Measurements from ENCODE around the gene KRI1. TPM values are rescaled to one million over a fixed set of nuclear protein-coding genes. Genes with fewer than 3 reads are reported as not detected.
"Not testable (repeated sequence)": the region's sequence is repeated elsewhere in the genome, so short reads cannot be mapped to it uniquely, and the experiment has no call there.

The KRI1 gene
- total RNA-seq, 1 donor from 2014 or later, result 11.2 TPM

DNA sequence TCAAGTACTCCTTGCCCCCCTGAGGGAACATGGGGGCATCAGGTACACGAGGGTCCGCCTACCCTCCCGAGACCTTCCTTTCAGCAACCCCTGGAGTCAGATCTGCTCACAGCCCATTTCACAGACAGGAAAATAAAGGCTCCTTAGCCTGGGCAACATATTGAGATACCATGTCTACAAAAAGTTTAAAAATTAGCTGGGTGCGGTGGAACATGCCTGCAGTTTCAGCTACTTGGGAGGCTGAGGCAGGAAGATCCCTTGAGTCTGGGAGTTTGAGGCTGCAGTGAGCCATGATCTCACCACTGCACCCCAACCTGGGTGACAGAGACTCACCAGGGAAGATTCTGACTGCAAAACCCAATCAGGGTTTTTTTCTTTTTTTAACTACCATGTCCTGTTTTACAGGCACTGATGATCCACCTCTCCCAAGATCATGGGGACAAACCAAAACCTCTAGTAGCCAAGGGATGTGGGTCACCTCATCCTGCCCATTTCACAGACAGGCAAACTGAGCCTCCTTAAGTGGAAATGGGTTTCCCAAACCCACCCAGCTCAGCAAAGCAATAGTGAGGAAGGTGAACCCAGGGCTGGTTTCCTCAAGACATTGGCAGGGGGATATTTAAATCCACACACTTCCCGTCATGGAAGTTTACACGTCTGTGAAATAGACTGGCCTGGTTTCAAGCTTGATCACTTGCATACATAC lies 9.4 kb upstream of the KRI1 start:
- no peak for DNase-seq

DNA sequence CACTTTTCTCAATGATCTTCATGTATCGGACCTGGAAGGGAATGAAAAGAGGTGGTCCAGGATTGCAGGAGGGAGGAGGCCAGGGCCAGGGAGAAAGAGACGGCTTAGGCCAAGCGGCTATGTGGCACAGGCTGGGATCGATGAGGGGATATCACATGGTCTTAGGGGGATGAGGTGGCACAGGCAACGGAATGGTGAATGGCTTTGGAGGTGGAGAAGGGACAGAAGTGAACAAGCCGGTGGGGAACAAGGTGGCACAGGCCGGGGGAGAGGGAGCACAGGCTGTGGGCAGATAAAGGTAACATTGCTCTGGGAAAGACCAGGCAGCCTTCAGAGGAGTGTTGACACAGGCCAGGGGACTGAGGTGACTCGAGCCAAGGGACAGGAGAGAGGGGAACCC lies 8.7 kb upstream of the KRI1 start:
- DNase-seq, result no peak

DNA sequence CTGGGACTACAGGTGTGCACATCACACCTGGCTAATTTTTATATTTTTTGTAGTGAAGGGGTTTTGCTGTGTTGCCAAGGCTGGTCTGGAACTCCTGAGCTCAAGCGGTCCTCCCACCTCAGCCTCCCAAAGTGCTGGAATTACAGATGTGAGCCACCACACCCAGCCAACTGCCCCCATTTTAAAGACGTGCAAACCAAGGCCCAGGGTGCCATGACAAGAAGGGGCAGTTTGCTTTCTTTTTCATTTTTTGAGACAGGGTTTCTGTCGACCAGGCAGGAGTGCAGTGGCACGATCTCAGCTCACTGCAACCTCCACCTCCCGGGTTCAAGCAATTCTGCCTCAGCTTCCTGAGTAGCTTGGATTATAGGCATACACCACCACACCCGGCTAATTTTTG lies 8.0 kb upstream of the KRI1 start:
- DNase-seq, result not testable (repeated sequence)

DNA sequence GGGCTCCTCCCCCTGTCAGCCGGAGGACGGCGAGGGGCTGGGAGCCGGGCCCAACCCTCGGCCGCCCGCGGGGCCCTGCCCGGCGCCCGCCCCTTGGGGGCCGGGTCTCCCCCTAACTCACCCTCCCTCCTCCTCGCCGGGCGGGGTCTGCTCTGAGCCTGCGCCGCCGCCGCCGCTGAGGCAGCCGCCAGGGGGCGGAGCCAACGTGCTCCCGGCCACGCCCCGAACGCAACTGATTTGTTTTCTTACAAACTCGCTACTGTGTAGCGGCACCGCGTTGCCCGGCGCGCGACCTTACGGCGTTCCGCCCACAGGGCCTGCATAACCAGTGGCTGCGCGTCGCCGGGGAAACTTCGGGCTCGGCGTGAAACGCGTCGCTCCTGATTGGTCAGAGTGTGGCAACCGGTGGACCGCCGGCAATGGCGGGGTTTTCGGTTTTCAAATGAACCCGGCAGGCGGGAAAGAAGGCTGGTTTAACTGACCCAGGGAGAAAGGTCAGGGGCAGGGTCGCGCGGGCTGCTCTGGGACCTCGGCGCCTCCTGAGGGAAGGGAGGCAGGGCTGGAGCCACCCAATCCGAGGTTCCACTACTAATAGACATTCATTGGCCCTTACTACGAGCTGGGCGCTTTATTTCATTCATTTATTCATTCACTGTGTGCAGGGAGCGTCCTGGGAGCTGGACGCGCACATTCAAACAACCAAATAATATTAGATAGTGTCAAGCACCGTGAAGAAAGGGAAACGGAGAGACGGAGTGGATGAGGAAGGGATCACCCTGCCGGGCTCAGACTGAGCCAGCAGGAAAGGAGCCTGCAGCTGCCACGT lies 3.2 kb upstream of the KRI1 start, which contains the start of gene CDKN2D:
Gene CDKN2D, minus strand, starts transcription at position 154 of the 826 bp plus-strand sequence. CDS start 326 bp downstream, outside the sequence.
- peak; percentile 100 for DNase-seq

DNA sequence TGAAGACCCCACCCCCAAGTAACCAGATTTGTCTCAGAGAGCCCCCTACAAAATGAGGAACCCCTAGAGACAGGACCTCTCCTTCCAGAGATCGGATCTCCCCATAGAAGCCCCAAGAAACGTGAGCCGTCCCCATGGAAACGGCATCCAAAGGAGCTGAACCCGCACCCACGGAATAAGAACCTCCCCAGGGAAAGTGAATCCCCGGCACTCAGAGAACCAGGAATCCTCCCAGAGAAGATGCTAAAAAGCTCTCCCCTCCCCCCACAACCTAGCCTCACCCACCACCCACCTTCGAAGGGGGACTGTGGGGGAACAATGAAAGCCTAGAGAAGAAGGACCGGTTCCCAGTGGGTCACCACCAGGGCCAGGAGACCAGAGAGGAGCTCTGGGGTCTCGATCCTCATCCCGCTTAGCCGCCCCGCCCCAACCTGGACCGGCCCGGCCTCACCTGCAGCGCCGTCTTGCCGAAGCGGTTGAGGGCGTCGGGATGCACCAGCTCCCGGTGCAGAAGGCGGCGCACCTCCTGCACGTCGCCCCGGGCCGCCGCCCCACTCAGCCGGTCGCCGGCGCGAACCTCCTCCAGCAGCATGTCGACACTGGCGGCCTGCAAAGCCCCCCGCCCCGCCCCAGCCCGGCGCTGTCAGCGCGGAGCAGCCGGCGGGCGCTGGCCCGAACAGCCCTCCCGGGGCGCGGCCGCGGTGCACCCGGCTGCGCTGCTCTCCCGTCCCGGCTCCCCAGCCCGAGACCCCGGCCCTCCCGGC lies 2.4 kb upstream of the KRI1 start:
- peak; percentile 44 for DNase-seq

DNA sequence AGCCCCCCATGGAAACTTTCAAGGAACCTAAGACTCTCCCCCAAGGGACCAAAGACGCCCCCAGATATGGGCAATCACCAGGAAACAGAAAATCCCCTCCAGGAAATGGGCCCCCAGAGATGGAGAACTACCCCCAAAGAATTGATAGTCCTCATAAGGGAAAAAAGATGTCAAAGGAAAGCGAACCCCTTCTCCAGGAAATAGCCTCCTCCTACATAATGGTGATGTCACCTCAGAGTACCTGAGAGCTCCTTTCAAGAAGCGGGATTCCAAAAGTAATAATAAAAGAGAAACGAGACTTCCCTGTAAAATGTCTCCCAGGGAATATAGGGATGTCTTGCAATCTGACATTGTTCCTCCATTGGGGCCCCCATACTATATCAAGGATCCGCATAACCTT lies 1.8 kb upstream of the KRI1 start:
- DNase-seq, result no peak

DNA sequence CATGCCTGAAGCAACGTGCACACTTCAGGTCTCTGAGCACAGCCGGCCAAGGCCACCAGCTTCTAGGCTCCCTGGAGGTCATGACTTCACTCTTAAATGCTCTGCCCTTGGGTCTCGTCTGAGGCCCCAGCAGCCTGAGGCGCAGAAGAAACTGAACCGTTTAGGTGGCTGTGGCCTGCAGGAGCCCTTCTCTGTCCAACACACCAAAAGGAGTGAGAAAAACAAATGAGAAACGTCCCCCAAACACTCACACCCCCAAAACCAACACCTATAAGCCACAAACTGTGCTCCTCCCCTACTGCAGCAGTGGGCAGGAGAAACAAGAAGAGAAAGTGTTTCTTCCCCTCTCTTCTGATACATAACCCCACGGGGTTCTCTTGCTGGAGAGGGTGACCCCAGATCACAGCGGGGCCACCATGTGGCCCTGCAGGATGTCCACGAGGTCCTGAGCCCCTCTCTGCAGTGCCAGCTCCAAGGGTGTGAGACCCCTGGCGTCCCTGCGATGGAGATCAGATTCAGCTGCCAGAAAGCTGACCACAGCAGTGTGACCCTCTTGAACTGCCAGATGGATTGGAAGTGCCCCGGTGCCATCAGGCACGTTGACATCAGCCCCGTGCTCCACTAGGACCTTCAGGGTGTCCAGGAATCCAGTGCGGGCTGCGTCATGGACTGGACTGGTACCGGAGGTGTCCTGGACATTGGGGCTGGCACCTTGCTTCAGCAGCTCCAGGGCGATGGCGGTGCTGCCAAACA lies 1.0 kb upstream of the KRI1 start:
- DNase-seq, result no peak

DNA sequence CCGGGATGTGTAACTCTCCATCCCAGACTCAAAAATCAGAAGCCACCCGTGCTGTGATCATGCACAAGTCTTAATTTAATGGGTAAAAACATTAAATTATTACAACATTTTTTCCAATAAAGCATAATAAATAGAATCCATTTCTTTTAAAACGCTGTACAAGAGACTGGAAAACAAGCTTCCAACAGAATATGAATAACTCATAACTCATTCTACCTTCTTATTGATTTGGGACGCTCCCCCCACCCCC lies 523 bp upstream of the KRI1 start:
- no peak for DNase-seq

DNA sequence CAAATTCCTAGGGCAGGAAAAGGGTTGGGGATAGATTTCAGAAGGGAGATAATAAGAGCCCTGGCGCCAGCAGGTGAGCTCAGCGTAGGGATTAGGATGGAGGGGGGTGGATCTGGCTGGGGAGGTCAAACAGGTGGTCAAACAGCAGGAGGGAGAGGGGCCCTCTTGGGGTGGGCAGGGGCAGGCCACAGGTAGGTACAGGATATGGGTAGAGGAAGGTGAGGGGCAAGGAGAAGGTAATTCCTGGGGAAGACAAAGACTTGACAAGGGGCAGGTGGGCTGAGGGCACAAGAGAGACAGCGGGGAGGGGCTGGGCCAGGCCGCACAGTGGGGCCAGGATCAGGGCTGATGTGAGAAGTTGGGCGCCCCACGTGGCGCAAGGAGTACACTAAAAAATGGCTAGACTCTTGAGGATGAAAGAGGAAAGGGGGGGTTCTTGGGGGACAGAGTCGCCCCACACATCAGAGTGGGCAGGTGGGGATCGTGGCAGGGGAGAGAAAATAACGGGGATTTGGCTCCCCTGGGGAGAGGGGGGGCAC lies 713 bp downstream of the KRI1 start:
- peak; percentile 49 for DNase-seq

DNA sequence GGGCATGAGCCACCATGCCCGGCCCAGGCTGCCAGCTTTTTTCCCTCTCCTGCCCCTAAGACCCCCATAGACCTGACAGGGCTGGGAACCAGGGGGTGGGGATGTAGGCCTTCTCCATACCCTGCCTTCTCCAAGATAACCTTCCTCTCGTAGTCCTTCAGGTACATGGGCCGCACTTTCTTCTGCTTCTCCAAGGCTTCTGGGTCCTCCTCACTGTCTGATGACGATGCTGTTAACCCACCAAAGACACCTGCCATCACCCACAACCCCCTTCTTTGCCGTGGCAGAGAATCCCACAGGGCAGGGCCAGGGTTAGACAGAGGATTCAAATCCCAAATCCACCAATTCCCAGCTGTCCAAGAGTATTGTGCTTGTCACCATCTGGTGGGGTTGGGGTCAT lies 3.2 kb downstream of the KRI1 start:
- no peak for DNase-seq

DNA sequence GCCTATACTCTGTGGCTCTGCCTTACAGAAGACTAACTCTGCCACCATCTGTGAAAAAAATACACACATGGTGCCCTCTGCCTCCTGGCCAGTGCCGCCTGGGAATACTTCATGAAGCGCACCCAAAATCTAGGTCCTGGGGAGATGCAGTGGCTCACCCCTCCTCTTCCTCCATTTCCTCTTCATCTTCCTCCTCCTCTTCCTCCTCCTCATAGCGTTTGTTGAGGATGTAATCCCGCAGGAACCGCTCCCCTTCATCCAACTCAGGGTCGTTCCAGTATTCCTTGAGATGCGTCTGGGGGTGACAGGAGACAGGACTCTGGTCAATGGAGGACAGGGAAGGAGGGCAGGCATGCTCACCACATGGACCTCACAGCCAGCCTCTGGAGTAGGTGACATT lies 5.7 kb downstream of the KRI1 start:
- DNase-seq, result no peak

DNA sequence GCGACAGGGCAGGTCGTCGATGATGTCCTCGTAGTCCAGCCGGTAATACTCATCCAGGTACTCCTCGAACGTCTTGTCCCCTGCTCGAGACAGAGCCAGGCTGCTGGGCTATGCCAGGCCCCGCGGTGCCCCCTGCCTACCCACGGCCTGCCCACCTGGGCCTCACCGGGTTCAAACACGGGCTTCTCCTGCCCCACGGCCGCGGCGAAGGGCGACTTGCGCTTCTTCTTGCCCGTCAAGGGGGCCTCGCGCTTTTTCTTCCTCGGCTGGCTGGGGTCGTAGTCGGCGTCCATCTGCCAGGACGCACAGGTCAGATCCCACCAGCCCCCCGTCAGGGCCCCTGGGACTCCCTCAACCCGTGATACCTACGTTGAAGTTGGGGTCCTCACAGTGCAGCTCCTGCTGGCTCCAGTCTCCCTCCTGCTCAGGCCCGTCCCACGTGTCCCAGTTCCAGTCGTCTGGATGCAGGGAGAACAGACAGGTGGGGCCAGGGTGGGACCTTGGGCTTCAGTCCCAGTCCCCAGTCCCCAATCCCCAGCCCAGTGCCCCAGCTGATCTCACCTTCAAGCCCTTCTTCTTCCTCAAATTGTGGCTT lies 8.1 kb downstream of the KRI1 start:
- no peak for DNase-seq

DNA sequence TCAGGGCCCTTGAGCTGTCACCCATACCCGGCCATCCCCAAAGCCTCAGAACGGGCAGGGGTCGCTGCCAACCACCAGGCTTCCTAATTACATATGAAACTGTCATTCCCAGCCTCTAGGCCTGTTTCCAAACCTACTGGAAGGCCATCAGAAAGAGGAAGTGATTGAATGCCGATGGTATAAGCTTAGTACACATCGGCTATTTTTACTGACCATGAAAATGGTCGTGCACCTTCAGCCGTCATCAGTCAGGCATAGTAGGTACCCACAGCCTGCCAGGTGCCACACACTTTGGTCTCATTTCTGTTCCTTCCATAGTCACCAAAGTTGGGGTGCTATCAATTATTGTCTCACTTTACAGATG lies 10.2 kb downstream of the KRI1 start:
- no peak for DNase-seq

DNA sequence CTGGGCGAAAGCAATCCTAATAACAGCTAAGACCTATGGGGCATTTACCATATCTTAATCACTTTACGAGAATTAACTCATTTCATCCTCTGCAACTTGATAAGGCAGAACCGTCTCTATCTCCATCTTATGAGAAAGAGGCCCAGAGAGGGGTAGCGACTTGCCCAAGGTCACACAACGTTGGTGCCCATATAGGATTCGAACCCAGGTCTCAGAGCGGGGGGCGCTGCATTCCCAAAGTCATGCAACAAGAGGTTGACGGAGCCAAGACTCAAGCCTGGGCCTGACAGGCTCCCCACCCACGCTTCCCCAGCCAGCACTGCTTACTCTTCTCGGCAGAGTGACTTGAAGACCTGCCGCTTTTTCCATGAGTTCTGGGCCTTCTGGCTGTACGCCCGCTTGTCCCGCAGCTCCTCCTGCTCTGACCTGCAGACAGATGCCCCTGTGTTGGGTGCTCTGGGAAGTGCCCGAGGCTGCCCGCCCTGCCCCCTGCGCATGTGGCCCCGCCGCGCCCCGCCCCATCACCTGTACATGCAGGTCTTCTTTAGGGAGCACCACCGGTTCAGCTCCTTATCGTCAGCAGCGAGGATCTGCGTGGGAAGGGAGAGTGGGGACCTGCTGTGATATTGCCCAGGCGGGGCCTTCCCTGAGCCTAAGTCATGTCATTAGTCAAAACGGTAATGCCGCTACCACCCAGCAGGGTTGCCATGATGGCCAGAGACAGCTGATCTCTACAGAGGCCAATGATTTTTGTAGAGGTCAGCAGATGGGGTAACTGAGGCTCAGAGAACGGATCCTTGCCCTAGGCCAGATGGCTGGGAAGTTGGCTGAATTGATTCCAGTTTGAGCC lies 10.8 kb downstream of the KRI1 start:
- DNase-seq, result no peak

DNA sequence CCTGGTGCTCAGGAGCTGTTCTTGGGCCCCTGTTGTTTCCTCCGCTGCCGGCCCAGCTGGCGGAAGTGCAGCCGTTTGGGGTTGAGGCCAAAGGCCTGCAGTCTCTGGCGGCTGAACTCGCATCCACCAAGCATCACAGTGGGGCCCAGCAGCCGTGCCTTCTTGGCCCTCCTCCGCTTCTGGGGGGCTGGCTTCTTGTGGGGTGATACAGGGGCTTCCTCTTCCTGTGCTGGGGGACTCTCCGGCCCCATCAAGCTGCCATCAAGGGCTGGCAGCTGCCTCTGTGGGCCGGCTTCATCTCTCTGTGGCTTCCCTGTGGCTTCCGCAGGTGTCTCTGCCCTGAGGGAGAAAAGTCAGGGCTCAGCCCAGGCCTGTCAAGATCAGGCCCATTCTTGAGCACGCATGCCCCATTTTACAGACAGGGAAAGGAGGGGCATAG lies 11.8 kb downstream of the KRI1 start:
- DNase-seq, result no peak

DNA sequence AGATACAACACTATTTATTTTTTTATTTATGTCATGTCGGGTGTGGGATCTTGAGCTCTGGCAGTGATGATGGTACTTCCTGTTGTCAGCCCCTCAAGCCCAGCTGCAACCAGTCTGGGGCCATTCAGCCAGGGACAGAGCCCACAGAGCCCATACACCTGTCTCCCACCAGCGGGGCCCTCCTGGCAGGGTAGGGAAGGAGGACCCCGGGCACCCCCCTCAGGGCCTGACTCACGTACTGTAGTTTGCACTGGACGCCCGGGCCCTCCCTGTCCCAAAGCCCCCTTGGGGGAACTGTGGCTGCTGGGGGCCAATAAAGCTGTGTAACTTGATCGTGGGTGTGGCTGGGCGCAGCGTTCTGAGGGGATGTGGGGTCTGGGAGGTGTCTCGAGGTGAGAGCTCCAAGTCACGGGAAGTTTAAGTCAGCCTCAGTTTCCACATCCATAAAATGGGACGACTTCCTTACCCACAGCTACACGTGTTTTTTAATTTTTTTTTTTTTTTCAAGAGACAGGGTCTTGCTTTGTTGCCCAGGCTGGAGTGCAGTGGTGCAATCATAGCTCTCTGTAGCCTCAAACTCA lies 12.6 kb downstream of the KRI1 start:
- DNase-seq, result no peak

DNA sequence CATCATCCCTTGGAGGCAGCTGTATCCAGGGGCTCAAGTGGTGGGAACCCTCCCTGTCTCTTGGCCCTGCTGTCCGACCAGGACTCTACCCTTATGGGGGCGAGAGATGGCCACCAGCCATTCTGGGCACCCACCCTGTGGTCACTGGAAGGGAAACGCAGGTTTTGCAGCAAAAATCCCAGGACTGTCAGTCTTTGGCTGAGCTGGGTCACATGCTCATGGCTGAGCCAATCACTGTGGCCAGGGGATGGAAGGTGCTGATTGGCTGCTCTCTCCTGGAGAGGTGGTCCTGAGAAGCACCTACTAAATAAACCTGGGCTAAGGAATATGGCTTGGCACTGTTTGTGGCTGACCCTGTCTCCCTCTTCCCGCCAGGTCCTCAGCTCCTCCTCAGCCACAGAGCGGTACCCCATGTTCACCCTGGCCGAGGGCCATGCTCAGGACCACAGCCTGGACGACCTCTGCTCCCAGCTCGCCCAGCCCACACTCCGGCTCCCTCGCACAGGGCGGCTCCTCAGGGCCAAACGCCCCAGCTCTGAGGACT lies 13.2 kb downstream of the KRI1 start:
- peak; percentile 43 for DNase-seq

DNA sequence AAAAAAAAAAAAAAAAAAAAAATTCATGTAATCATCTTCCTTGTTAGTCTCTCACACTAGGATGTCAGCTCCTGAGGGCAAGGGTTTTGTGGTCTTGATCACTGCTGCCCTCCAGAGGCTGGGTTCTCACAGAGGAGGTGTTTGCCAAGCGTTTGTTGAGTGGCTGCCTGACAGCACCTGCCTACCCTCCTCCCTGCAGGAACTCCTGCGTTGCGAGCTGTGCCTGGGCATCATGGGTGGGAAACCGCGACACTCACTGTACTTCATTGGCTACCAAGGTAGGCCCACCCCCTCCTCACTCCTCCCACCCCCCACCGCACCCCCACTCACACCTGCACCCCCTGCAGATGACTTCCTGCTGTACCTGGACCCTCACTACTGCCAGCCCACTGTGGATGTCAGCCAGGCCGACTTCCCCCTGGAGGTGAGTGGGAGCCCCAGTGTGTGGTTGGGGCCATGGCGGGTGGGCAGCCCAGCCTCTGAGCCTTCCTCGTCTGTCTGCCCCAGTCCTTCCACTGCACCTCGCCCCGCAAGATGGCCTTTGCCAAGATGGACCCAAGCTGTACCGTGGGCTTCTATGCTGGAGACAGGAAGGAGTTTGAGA lies 14.0 kb downstream of the KRI1 start:
- peak; percentile 41 for DNase-seq

DNA sequence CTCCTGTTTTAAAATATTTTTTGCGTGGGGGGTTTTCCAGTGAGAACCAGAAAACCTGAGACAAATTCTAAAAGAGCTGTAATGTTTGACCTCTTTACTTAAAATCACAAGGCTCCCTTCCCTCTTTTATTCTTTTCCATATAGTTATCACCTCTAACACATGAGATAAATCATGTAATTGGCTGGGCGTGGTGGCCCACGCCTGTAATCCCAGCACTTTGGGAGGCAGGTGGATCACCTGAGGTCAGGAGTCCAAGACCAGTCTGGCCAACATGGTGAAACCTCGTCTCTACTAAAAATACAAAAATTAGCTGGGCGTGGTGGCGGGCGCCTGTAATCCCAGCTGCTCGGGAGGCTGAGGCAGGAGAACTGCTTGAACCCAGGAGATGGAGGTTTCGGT lies 14.8 kb downstream of the KRI1 start:
- not testable (repeated sequence) for DNase-seq

DNA sequence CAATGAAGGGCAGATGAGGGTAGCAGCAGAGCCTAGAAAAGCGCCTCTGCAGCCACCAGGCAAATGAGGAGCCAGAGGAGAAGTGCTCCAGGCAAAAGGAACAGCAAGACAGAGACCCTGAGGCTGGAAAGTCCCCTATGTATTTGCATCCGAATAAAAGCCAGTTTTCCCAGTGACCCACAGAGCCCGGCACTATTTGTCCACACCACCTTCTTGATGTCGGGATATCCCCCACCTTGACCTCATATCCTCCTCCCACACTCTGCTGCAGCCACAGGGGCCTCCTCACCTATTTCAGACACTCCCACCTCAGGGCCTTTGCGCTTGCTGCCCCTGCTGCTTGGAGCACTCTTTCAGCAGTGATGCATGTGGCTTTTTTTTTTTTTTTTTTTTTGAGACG lies 15.5 kb downstream of the KRI1 start:
- DNase-seq, result no peak
